Suprapubic skin (tissue), 4 donors: ENCODE data around the gene ARFGEF3. TPM values are rescaled to one million over a fixed set of nuclear protein-coding genes. Genes with fewer than 3 reads are reported as not detected.

Experiments used
- DNase-seq, 2 donors: peaks; one replicate each; pipeline ENCODE4 v3.0.0-alpha.2; 2019; ENCODE audit warnings: low spot score in 2 of 2
- H3K27ac ChIP-seq: fragments of 200-600 bp; sonication (generic); one replicate; pipeline ENCODE4 v1.5.1; 2019
- H3K27me3 ChIP-seq: fragments of 200-600 bp; sonication (generic); one replicate; pipeline ENCODE4 v1.5.1; 2019
- H3K36me3 ChIP-seq: fragments of 200-600 bp; sonication (generic); one replicate; pipeline ENCODE4 v1.5.1; 2019
- H3K4me1 ChIP-seq: fragments of 200-600 bp; sonication (generic); one replicate; pipeline ENCODE4 v1.5.1; 2019
- H3K4me3 ChIP-seq: fragments of 200-600 bp; sonication (generic); one replicate; pipeline ENCODE4 v1.5.1; 2019; ENCODE audit warnings: mild to moderate bottlenecking
- H3K9me3 ChIP-seq: fragments of 200-600 bp; sonication (generic); one replicate; pipeline ENCODE4 v1.5.1; 2019
- CTCF ChIP-seq, 2 donors: fragments of 200-600 bp in 1 of 2; fragments of 450-650 bp in 1 of 2; sonication (generic) in 1 of 2; IDR thresholded peaks; one replicate each; pipeline ENCODE4 v1.5.1; 2016 to 2019; ENCODE audit warnings: antibody characterized with exemption in 2 of 2, mild to moderate bottlenecking in 1 of 2, moderate library complexity in 1 of 2
- EP300 ChIP-seq: sonication (generic); formaldehyde crosslinking; IDR thresholded peaks from one replicate; pipeline ENCODE4 v1.6.1; 2017; ENCODE audit warnings: antibody characterized with exemption
- POLR2A ChIP-seq, 2 donors: fragments of 450-650 bp; IDR thresholded peaks; one replicate each; pipeline ENCODE4 v1.6.1; 2017; ENCODE audit warnings: antibody characterized with exemption in 2 of 2, mild to moderate bottlenecking in 2 of 2, moderate library complexity in 2 of 2
- POLR2AphosphoS5 ChIP-seq, 3 donors: sonication (generic); formaldehyde crosslinking; IDR thresholded peaks; one replicate each; pipeline ENCODE4 v1.6.1; 2017; ENCODE audit warnings: antibody characterized with exemption in 3 of 3
- whole genome bisulfite sequencing: methylation state at CpG from one replicate; pipeline ENCODE4 v1.1.5; 2018; 5-methylcytosine and 5-hydroxymethylcytosine counted together
- total RNA-seq, 4 donors: library from RNA; depleted of rRNA; stranded (reverse); fragments of >200 nt; gene quantifications; one replicate each; pipeline ENCODE4 v1.1.0, GENCODE V29; 2016

The ARFGEF3 gene
- total RNA-seq, 4 donors from 2014 or later = 5.1 to 20.6 (median 9.6) TPM

- Histone ChIP-seq H3K9me3 (no peaks in the 10 kb centered on the region), H3K4me3 (no peak overlapping the region), H3K27ac (peak overlapping the region; percentile 15), H3K4me1 (no peaks in the 10 kb centered on the region), H3K36me3 (no peaks in the 10 kb centered on the region), H3K27me3 (no peaks in the 10 kb centered on the region)
- TF ChIP-seq EP300 (no peak), POLR2AphosphoS5 (IDR thresholded peaks at IDR 0.05) (no peak), CTCF (IDR thresholded peaks at IDR 0.05) (no peak), POLR2A (IDR thresholded peaks at IDR 0.05) (no peak)
- 61% methylated on average over 3 of the region's 3 CpGs for WGBS
- no peak for DNase-seq
These were observed 69.1 kb downstream of the ARFGEF3 start for GRCh38 chr6:138230759-138231380.

GRCh38 chr6:138231381-138231886, 69.7 kb downstream of the ARFGEF3 start:
- no peaks in the 10 kb centered on the region for H3K27me3 ChIP-seq
- no peaks in the 10 kb centered on the region for H3K9me3 ChIP-seq
- no peaks in the 10 kb centered on the region for H3K36me3 ChIP-seq
- WGBS = 50% methylated on average over 4 of the region's 4 CpGs
- no peaks in the 10 kb centered on the region for H3K4me1 ChIP-seq
- no peak overlapping the region for H3K4me3 ChIP-seq
- no peak for DNase-seq
- TF ChIP-seq CTCF (IDR thresholded peaks at IDR 0.05) = no peak
- no peak overlapping the region for H3K27ac ChIP-seq

- Histone ChIP-seq H3K27ac (no peak overlapping the region), H3K9me3 (no peaks in the 10 kb centered on the region), H3K4me1 (no peaks in the 10 kb centered on the region), H3K4me3 (no peak overlapping the region), H3K27me3 (no peaks in the 10 kb centered on the region), H3K36me3 (no peaks in the 10 kb centered on the region)
- 71% methylated on average over 2 of the region's 2 CpGs for WGBS
- TF ChIP-seq POLR2A (IDR thresholded peaks at IDR 0.05) (no peak), CTCF (IDR thresholded peaks at IDR 0.05) (no peak), EP300 (no peak), POLR2AphosphoS5 (IDR thresholded peaks at IDR 0.05) (no peak)
- no peak for DNase-seq
These were observed 72.6 kb downstream of the ARFGEF3 start for GRCh38 chr6:138234363-138234762.

GRCh38 chr6:138235205-138235604, 73.5 kb downstream of the ARFGEF3 start:
- Histone ChIP-seq H3K27ac (no peak overlapping the region), H3K36me3 (no peaks in the 10 kb centered on the region), H3K4me3 (no peak overlapping the region), H3K27me3 (no peaks in the 10 kb centered on the region), H3K9me3 (no peaks in the 10 kb centered on the region), H3K4me1 (no peaks in the 10 kb centered on the region)
- no peak for DNase-seq
- TF ChIP-seq EP300 = no peak
- no peak for TF ChIP-seq POLR2A (IDR thresholded peaks at IDR 0.05)
- TF ChIP-seq POLR2AphosphoS5 (IDR thresholded peaks at IDR 0.05) = no peak
- no peak for TF ChIP-seq CTCF (IDR thresholded peaks at IDR 0.05)
- WGBS = 82% methylated on average over 1 of the region's 1 CpG

- DNase-seq = no peak
- no peaks in the 10 kb centered on the region for H3K9me3 ChIP-seq
- TF ChIP-seq POLR2AphosphoS5 (IDR thresholded peaks at IDR 0.05) = no peak
- TF ChIP-seq EP300 = no peak
- no peak for TF ChIP-seq POLR2A (IDR thresholded peaks at IDR 0.05)
- TF ChIP-seq CTCF (IDR thresholded peaks at IDR 0.05) = no peak
- 85% methylated on average over 1 of the region's 1 CpG for WGBS
- no peaks in the 10 kb centered on the region for H3K27me3 ChIP-seq
- H3K27ac ChIP-seq = no peak overlapping the region
- no peak overlapping the region for H3K4me3 ChIP-seq
- H3K4me1 ChIP-seq = no peaks in the 10 kb centered on the region
- no peaks in the 10 kb centered on the region for H3K36me3 ChIP-seq
These were observed 74.0 kb downstream of the ARFGEF3 start for GRCh38 chr6:138235693-138236092.
